Panc1 (cell line): ENCODE data around the gene HERC6. TPM values are rescaled to one million over a fixed set of nuclear protein-coding genes. Genes with fewer than 3 reads are reported as not detected.

Source experiments
- ATAC-seq: fragments of 200-7000 bp; cut with Tn5 transposase; 2 replicates; pipeline ENCODE4 v1.9.1; 2020; ENCODE audit warnings: mild to moderate bottlenecking, moderate library complexity
- BruUV-seq: library from RNA; stranded (reverse); fragments of 400-500 nt; replicated peaks from 2 replicates; lab custom pipeline; 2021; lab: Mats Ljungman, UMichigan
- CTCF ChIA-PET: fragments of 300-600 bp; sonication (Branson Sonifier 250); formaldehyde crosslinking; loops from one replicate; lab custom pipeline; 2022; ENCODE audit warnings: antibody characterized with exemption; lab: Charles Lee
- POLR2A ChIA-PET: fragments of 300-600 bp; sonication (Branson Sonifier 250); formaldehyde crosslinking; loops from one replicate; lab custom pipeline; 2022; ENCODE audit warnings: antibody characterized with exemption; lab: Charles Lee
- DNase-seq: peaks from one replicate; pipeline ENCODE4 v3.0.0-alpha.2; 2010; ENCODE audit warnings: low read depth, low spot score
- H3K27ac ChIP-seq: 2 replicates; pipeline ENCODE4 v1.5.1; 2011; ENCODE audit warnings: mild to moderate bottlenecking, low read length, inconsistent platforms
- H3K27me3 ChIP-seq: fragments of 200-500 bp; sonication (Bioruptor generic); 2 replicates; pipeline ENCODE4 v1.6.0; 2014; ENCODE audit warnings: low read length, inconsistent platforms; ENCODE audit not compliant: control insufficient read depth, insufficient read depth
- H3K36me3 ChIP-seq: fragments of 200-500 bp; sonication (Bioruptor generic); 2 replicates; pipeline ENCODE4 v1.5.1; 2014; ENCODE audit warnings: inconsistent platforms, mild to moderate bottlenecking, low read length, moderate library complexity; ENCODE audit not compliant: control insufficient read depth, insufficient read depth
- H3K4me1 ChIP-seq: 2 replicates; pipeline ENCODE4 v1.5.1; 2011; ENCODE audit warnings: inconsistent platforms, mild to moderate bottlenecking, low read length, moderate library complexity; ENCODE audit not compliant: control insufficient read depth, insufficient read depth
- H3K4me3 ChIP-seq, 2 experiments: 2 replicates each; pipeline ENCODE4 v1.5.1; 2011 to 2012; ENCODE audit warnings: low read depth in 2 of 2, low read length in 2 of 2, mild to moderate bottlenecking in 2 of 2, inconsistent platforms in 1 of 2, moderate library complexity in 1 of 2
- H3K9me3 ChIP-seq: fragments of 200-500 bp; sonication (Bioruptor generic); 2 replicates; pipeline ENCODE4 v1.5.1; 2014; ENCODE audit warnings: low read depth, mild to moderate bottlenecking, inconsistent platforms, low read length, moderate library complexity; ENCODE audit not compliant: control insufficient read depth, insufficient read depth
- CTCF ChIP-seq: fragments of 450-650 bp; IDR thresholded peaks from 2 replicates; pipeline ENCODE4 v1.5.1; 2017; ENCODE audit warnings: mild to moderate bottlenecking
- POLR2AphosphoS5 ChIP-seq: IDR thresholded peaks from 2 replicates; pipeline ENCODE4 v1.6.1; 2012; ENCODE audit warnings: mild to moderate bottlenecking, low read depth, low read length, moderate library complexity
- REST ChIP-seq, 2 experiments: IDR thresholded peaks; 2 replicates each; pipeline ENCODE4 v1.6.1; 2011 to 2012; ENCODE audit warnings: low read depth in 2 of 2, control low read depth in 1 of 2, low read length in 1 of 2, mild to moderate bottlenecking in 1 of 2, moderate library complexity in 1 of 2; ENCODE audit not compliant: insufficient read depth in 1 of 2
- SIN3A ChIP-seq: IDR thresholded peaks from 2 replicates; pipeline ENCODE4 v1.6.1; 2012; ENCODE audit warnings: low read depth, mild to moderate bottlenecking, low read length, moderate library complexity, borderline replicate concordance; ENCODE audit not compliant: insufficient read depth
- TCF7L2 ChIP-seq: IDR thresholded peaks from 2 replicates; pipeline ENCODE4 v1.6.1; 2011; ENCODE audit warnings: mild to moderate bottlenecking, low read depth, low read length, inconsistent platforms
- in situ Hi-C: cut with HindIII; loops from 2 replicates; pipeline ENCODE4 v1.10.0; 2016; ENCODE audit warnings: low sequenced_read_pairs, low pct_unique_long_range_greater_than_20kb
- intact Hi-C: fragments of 100-400 bp; cut with micrococcal nuclease; formaldehyde crosslinking; loops from one replicate; pipeline ENCODE4 v1.10.0; 2022; ENCODE audit not compliant: unreplicated experiment
- total RNA-seq: library from RNA; stranded (reverse); gene quantifications from one replicate; pipeline ENCODE4 v1.2.1, GENCODE V29; 2021; ENCODE audit not compliant: unreplicated experiment

The HERC6 gene
- total RNA-seq, 1 experiment from 2014 or later = 1.2 TPM

- ATAC-seq (no peak), DNase-seq (no peak)
- H3K4me3 ChIP-seq = no peak overlapping the region
- no peaks in the 10 kb centered on the region for H3K36me3 ChIP-seq
- no peaks in the 10 kb centered on the region for H3K4me1 ChIP-seq
- H3K27me3 ChIP-seq = no peaks in the 10 kb centered on the region
- no TSS peak for BruUV-seq
- CTCF ChIA-PET = no interaction called here
- intact Hi-C loops (no loop called here), in situ Hi-C loops (no loop called here)
- POLR2A ChIA-PET = no interaction called here
- TF ChIP-seq SIN3A (no peak), POLR2AphosphoS5 (no peak), TCF7L2 (no peak), CTCF (no peak)
- H3K27ac ChIP-seq = no peak overlapping the region
- no peaks in the 10 kb centered on the region for H3K9me3 ChIP-seq
These were observed 61.5 kb downstream of the HERC6 start for GRCh38 chr4:88440146-88440545.

- no peak for ATAC-seq
These were observed 63.0 kb downstream of the HERC6 start for GRCh38 chr4:88441696-88442095.

More at GRCh38 chr4:88441696-88442095, 63.0 kb downstream of the HERC6 start:
- TF ChIP-seq TCF7L2 (no peak), CTCF (no peak), SIN3A (no peak), POLR2AphosphoS5 (no peak), REST (IDR thresholded peaks at IDR 0.05; ENCODE audit: insufficient read depth in 1 of 2, low read depth in 2 of 2, low read length in 1 of 2) (no peak)
- no peak overlapping the region for H3K27ac ChIP-seq
- H3K4me3 ChIP-seq = no peak overlapping the region
- no peaks in the 10 kb centered on the region for H3K9me3 ChIP-seq
- H3K27me3 ChIP-seq = no peaks in the 10 kb centered on the region
- no peaks in the 10 kb centered on the region for H3K4me1 ChIP-seq
- intact Hi-C loops (no loop called here), in situ Hi-C loops (no loop called here)
- POLR2A ChIA-PET = no interaction called here
- no peaks in the 10 kb centered on the region for H3K36me3 ChIP-seq
- BruUV-seq = no TSS peak
- no peak for DNase-seq
- CTCF ChIA-PET = no interaction called here
